T-helper 2 cell treated with Interferon-gamma antibody and Interleukin-4, amounts not matched to agents 100 ng/mL and 5 ng/mL, for 36 hours (primary cell): ENCODE results near the gene IGF2BP2. TPM values are rescaled to one million over a fixed set of nuclear protein-coding genes. Genes with fewer than 3 reads are reported as not detected.
"Not testable (repeated sequence)": the region's sequence is repeated elsewhere in the genome, so short reads cannot be mapped to it uniquely, and the experiment has no call there.

Source experiments
- intact Hi-C: fragments of 100-400 bp; cut with micrococcal nuclease; formaldehyde crosslinking; loops from one replicate; pipeline ENCODE4 v1.15.1; 2023
- total RNA-seq: library from RNA; stranded (reverse); gene quantifications from 2 replicates; pipeline ENCODE4 v1.2.3, GENCODE V29; 2022

The IGF2BP2 gene
- total RNA-seq, 1 donor from 2014 or later, result not detected

DNA sequence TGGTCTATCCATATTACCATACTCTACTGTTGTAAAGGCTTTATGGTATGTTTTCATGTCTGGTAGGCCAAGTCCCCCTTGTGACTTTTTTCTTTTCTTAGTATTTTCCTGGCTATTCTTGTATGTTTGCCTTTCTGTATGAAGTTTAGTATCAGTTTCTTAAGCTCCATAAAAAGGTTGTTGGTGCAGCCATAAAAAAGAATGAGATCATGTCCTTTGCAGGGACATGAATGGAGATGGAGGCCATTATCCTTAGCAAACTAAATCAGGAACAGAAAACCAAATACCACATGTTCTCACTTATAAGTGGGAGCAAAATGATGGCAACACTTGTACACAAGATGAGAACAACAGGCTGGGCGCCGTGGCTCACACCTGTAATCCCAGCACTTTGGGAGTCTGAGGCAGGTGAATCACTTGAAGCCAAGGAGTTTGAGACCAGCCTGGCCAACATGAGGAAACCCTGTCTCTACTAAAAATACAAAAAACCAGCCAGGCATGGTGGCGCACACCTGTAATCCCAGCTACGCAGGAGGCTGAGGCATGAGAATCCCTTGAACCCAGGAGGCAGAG is 13.7 kb upstream of the IGF2BP2 start:
- intact Hi-C loops, result not testable (repeated sequence)

DNA sequence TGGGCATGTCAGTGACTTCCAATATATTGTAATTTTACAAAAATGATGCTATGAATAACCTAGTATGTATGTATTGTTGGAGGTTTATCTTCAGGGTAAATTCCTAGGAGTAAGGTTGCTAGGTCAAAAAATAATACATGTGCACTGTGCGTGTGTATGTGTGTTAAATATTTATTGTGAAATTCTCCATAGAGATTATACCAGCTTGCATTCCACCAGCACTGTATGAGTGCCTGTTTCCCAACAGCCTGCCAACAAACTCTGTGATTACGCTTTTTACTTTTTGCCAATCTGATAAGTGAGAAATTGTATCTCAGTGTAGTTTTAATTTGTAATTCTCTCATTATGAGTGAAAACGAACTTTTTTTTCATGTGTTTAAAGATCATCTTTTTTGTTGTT is 12.6 kb upstream of the IGF2BP2 start:
- intact Hi-C loops, result no loop called here

DNA sequence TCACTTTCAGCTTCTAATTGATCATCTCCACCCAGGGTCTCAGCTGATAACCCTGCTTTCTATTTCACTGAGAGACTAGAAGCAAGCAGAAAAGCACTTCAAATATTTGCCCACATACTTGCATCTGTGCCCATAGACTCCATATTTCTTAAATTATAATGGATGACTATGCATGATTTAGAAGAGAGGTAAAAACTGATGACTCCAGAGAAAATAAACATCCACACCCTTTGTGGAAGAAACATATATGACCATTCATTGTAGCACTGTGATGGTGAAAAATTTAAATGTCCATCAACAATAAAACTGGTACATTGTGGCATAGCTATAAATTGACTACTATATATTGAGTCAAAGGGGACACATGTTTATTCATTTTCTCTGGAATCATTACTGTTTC is 7.1 kb upstream of the IGF2BP2 start:
- intact Hi-C loops, result no loop called here

DNA sequence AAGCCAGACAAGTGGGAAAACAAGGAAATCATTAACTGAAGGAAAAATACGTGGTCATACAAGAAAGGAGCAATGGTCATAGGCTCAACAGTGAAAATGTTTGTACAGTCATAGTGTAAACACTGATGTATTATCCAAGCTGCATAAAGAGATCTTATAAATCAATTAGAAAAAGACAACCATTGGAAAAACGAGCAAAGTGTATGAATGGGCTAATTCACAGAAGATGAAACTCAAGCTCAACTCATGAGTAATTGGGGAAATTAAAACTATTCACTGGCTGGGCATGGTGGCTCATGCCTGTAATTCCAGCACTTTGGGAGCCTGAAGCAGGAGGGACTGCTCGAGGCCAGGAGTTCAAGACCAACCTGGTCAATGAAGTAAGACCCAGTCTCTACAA is 6.4 kb upstream of the IGF2BP2 start:
- intact Hi-C loops, result no loop called here

DNA sequence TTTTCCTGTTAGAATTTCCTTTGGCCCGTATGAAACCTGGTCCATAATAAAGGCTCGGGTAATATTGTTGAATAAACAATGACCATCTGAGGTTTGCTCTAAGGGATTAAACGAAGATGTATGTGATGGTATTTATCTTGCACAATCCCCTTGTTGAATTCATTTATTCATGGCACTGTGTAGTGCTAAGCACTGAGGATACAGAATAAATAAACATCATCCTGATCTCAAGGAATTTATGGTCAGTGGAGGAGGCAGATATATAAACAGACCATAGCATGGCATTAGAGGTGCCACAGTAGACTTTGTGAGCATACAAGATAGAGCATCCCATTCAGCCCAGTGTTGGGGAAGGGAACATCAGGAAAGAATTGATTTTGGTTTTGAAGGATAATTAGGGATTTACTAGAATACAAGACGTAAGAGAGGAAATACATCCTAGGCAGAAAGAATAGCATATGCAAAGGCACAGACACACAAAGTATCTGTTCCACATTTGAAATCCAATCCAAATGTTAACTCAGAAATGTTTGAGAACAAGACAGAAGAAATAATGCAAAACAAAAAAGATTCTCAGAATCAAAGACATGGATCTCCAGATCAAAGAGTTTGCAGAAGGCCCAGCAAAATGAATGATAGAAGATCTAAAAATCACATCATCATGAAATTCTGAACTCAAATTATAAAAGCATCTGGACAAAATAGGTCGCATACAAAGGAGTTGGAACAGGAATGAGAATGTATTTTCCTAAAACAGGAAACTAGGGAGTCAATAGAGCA is 5.4 kb upstream of the IGF2BP2 start:
- intact Hi-C loops, result no loop called here

DNA sequence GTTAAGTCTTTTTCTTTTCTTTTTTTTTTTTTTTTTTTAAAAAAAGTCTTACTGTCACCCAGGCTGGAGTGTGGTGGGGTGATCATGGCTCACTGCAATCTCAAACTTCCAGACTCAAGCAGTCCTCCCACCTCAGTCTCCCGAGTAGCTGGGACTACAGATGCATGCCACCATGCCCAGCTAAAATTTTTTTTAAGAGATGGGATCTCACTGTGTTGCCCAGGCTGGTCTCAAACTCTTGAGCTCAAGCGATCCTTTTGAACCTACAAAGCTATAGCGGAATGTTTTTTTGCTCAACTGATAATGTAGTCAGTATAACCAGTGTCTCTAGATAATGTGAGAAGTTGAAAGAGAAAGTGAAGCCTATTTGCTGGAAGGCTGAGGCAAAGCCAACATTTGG is 3.9 kb upstream of the IGF2BP2 start:
- intact Hi-C loops, result loop anchor here (10.0 kb wide), 1 partner anchor 106 kb away; the partner anchor contains the start of gene TRA2B

DNA sequence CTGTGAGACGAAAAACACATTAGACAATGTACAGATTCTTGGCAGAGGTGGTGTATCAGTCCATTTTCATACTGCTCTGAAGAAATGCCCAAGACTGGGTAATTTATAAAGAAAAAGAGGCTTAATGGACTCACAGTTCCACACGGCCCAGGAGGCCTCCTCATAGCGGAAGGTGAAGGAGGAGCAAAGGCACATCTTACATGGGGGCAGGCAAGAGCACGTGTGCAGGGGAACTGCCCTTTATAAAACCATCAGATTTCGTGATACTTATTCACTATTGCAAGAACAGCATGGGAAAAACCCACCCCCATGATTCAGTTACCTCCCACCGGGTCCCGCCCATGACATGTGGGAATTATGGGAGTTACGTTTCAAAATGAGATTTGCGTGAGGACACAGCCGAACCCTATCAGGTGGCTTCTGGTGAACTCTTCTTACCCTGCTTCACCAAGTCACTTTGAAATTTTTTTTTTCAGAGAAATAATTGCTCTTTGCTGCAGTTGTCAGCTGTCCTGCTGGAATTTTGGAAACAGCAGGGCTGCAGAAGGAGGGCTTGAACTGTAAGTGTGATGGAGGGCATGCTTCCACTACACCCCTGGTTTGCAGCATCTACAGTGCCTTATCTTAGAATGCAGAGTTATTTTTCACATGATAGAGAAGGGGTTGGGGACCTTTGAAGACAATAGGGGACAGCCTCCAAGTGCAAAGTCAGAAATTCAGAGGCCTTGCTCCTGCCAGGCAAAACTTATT is 2.9 kb upstream of the IGF2BP2 start:
- intact Hi-C loops, result loop anchor here (10.0 kb wide), 1 partner anchor 107 kb away; the partner anchor contains the start of gene TRA2B

DNA sequence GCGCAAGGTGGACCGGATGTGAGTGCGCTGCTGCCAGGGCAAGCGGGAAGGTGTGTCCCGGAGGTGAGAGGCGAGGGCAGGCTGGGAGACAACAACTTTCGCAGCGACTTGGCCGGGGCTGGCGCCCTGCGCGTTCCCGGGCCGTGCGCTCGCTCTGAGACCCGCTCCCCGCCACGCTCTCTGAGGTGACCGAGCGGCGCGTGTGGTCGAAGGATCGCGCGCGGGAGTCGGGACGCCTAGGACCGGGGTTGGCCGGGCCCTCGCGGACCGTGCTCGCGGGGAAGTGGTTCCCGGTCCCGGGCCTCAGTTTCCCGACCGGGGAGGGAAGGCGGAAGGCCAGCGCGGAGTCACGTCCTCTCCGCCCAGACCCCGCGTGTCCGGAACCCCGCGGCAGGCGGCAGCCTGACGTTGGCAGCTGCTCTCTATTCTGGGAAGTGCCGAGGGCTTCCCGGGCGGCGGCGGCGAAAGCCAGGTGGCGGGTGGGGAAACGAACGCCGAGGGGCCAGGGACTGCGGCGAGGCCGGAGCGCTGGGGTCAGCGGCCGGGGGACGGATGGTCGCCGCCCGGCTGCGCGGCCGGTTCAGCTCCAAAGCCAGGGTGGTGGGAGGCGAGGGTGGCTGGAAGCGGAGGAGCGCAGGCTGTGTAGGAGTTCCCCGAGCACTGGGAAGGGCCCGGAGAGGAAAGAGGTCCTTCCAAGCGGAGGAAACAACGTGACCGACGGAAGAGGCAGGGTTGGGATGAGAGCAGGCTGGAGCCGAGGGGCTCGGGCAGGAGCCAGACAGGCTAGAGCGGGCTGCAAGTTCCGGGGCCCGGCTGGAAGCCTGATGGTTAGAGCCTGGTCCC is 1.0 kb upstream of the IGF2BP2 start:
- intact Hi-C loops, result loop anchor here (10.0 kb wide), 1 partner anchor 109 kb away; the partner anchor contains the start of gene TRA2B

DNA sequence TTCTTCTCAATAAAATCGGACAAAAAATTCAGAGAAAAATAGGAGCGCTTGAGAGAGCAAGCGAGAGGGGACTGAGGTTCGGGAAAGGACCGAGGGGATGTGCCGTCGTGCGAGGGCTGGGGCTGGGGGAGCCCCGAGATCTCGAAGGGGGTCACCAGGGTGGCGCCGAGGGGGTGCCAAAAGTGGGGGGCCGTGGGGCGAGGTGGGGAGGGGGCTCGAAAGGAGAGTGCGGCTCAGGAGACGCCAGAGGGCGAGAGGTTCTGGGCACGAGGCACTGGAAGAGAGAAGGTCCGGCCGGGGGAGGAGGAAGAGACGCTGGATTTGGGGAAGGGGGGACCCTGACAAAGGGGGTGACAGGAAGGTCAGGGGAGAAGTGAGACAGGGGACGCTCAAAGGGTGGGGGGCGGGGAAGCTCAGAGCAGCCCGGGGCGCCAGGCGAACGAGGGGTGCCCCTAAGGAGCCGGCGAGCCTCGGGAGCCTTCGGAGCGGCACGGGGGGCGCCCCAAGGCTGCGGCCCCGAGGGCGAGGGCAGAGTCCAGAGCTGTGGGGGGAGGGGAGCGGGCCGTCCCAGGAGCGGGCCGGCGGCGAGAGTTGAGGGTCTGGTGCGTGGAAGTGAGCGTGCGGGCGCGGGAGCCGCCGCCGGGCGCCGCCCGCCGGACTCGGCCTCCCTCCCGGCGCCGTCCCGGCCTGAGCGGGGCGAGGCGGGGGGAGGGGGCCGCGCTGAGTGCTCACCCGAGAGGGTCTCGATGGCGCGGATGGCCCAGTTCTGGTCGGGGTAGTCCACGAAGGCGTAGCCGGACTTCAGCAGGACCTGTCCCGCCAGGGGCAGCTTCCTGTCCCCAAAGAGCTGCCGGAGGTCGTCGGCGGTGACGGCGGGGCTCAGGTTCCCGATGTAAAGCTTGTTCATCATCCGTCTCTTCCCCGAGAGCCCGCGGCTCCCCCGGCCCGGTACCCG is 514 bp downstream of the IGF2BP2 start:
- intact Hi-C loops, result loop anchor here (10.0 kb wide), 1 partner anchor 110 kb away; the partner anchor contains the start of gene TRA2B

DNA sequence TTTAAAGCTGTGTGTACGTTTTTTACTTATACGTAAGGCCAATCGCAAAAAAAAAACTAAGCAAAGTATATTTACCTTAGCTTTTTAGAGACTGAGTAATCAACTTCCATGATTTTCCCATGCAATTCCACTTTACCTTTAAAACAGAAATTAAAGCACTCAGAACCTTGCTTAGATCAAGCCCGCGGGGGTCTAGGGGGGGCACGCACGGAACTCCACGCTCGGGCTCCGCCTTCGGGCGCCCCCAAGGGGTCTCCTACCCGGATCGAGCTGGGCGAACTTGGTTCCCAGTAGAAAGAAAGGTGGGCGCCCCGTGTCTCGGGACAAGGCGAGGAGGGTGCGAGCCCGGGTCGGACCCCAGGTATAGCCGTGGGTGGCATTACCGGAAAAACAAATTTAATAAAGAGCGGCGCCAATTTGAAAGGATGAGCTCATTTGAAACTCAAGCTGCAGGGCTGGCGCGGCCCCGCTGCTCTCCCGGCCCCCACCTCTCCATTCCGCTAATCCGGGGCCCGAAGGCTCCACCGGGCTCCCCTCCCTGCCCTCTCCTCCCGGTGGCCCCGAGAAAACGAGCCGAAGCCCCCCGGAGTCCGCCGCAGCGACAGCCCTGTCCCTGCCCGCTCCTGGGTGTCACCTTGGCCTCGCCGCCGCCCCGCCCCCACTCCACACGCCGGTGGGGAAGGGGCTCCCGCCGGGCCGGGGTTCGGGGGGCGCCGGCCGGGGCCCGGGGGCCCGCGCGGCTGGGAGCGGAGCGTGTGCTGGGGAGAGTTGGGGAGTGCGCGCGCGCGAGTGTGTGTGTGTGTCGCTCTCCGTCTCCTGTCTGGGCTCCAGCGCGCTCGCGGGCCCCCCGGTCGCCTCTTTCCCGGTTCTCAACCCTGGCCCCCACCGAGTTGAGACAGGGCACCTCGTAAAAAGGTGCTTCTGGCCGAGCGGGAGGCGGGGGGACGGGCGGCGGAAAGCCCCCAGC is 1.5 kb downstream of the IGF2BP2 start:
- intact Hi-C loops, result loop anchor here (10.0 kb wide), 1 partner anchor 111 kb away; the partner anchor contains the start of gene TRA2B

DNA sequence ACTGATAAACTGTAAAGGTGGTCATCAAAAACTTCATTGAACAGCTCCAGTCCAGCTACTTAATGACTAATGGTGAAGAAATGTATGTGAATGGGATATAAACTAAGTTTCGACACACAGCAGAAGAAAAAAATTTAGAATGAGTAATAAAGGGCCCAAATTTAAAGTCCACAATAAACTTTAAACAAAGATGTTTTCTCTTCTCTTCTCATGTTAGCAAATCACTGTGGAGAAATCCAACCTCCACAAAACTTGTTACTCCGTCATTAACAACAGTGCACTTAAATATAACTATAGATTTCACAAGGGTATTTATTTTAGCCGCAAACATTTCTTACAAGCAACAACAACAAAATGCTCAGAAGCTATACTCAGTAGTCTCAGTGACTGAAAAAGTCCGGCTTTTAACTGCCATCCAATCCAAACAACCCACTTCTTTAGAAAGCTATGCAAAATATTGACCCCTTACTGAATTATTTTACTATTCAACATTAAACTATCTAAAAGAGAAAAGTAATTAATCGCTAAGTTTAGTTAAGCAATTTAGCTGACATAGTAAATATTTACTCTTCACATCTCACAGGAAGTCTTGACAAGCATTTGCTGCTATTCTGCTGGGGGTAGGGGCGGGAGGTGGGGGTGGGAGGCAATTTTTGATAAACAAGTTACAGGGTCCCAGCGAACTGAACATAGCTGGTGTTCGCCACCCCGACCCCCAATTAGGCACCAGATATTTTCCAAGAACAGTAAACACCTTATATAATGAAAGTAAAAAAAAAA is 2.4 kb downstream of the IGF2BP2 start:
- intact Hi-C loops, result loop anchor here (10.0 kb wide), 1 partner anchor 112 kb away; the partner anchor contains the start of gene TRA2B

DNA sequence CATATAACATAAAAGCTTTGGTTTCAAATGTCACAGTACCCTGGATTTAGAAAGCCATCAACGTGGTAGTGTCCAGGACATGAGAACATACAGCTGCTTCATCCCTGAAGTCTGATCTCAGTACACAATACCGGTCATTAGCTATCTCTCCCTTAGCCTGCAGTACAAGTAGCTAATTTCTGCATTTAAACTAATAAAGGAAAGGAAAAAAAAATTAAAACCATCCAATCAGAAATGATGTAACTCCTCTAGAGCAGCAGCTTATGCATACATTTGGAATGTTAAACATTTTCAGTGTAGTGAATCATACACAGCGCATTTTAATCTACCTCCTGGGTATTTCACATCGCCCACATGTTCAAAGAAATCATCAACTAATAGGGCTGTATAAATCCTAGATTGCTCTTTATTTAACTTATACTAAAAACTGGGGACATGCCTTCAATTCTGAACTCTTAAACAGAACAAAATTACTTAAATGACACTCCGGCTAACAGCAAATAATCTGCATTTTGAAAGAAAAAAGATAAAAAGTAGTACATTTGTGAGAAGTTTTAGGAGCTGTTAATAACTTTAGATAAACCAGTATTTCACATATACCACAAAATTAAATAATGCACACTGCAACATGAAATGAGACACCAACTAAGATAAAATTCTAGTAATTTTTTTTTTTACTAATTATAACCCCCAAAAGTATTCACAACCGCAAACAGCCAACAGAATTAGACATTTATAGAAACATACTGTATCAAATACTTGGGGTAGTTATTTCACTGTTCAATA is 3.7 kb downstream of the IGF2BP2 start:
- intact Hi-C loops, result loop anchor here (10.0 kb wide), 1 partner anchor 114 kb away; the partner anchor contains the start of gene TRA2B

DNA sequence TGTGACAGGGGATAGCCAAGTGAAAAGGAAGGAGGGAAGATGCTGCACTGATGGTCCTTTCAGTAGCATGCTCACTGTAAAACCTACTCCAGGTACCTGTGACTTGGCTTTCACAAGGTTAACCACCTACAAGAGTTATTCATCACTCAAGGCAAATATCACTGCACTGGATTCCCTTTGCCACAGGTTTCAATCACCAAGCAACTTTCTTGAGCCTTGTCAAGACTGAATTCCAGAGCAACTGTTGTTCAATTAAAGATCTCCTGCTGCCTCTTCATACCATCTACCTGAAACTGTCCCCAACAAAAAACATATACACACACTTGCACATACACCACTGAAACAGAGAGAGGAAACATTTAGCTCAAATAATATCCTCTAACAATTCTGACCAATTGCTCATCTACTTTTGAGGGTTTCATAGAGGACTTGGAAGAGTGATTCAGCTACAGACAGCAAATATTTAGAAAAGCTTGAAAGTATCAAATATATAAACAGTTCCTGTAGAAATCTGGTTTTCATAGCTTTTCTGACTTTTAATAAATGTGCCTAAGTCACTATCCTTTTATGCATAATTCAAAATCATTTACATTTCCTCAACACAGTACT is 6.5 kb downstream of the IGF2BP2 start:
- intact Hi-C loops, result no loop called here

DNA sequence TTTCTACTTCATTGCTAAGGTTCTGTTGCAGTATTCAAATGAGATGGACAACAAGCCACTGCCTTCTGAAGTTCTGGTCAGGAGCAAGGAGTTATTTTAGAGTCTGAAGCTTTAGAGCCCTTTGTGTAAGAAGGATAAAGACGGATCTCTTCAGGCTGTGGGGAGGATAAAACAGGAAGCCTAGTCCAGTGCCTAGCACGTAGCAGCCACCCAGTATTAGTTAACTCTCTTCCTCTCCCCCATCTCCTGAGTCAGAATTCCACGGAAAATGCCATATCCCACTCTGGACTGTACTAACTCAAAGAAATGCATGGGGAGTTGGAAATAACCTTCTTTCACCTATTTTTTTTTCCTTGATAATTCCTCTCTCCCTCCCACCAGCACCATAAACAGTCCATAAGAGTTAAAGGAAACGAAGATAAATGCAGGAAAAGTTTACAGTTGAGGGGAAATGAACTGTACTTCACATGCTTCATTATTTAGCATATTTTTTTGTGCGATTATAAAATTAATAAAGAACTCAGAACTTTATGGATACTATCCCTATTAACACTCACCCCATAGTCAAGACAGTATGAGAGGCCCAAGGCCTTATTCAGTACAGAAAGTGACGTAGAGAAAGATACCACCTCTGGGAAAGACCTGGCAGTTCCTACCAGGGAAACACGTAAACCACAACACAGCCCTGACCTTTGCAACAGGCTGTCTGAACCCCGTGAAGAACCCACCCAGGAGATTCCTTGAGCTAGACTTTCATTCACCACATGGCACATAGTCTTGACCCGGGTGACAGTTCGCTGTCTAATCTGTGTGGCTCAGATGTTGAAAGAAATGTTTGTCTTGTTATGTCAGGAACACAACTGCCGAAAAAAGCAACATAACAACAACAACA is 9.2 kb downstream of the IGF2BP2 start:
- intact Hi-C loops, result no loop called here

DNA sequence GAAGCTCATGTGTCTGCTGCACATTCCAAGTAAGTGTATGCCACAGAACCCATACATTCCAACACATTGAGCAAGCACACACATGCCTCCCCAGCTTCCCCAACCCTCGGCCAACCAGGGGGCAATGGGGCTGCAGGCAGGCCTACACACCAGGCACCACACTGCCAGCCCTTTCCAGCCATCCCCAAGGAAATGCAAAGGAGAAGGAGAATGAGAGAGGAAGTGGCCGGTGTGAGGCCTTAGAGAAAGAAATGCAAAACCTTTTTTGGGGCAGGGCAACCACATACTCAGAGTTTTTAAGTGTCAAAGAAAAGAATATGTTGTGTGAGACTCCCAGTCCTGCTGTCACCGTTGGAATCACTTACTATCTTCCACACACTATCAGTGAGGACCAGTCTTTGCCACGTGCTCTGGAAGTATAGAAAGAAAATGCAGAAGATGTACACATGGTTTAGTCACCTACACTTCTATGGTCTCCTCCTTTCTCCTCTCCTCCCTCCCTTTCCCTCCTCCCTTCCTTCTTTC is 11.1 kb downstream of the IGF2BP2 start:
- intact Hi-C loops, result no loop called here
